ENCODE results near the gene NR1H3.

NR1H3 gene

GRCh38 chr11:47317064-47317828, 59.5 kb downstream of the NR1H3 start:
- DNase-seq (ENCODE audit: low spot score) = no peak
- in situ Hi-C loops (cut with MboI; ENCODE audit: low sequenced_read_pairs, unreplicated experiment) = no loop called here
- no peak for TF ChIP-seq CTCF (IDR thresholded peaks at IDR 0.05; ENCODE audit: borderline replicate concordance, control extremely low read depth, extremely low read depth, insufficient read depth, missing control alignments)

GRCh38 chr11:47318166-47318565, 60.4 kb downstream of the NR1H3 start:
- in situ Hi-C loops (cut with MboI; ENCODE audit: low sequenced_read_pairs, unreplicated experiment) = no loop called here
- no peak for DNase-seq (ENCODE audit: low spot score)
- TF ChIP-seq CTCF (IDR thresholded peaks at IDR 0.05; ENCODE audit: borderline replicate concordance, control extremely low read depth, extremely low read depth, insufficient read depth, missing control alignments) = no peak

Data from GM13976 (cell line).